NCI-H226 (cell line): ENCODE measurements around the gene CELSR1.

ENCODE experiments used
- DNase-seq: peaks from one replicate; pipeline ENCODE4 v3.0.0-alpha.2; 2015

Gene CELSR1, protein sequence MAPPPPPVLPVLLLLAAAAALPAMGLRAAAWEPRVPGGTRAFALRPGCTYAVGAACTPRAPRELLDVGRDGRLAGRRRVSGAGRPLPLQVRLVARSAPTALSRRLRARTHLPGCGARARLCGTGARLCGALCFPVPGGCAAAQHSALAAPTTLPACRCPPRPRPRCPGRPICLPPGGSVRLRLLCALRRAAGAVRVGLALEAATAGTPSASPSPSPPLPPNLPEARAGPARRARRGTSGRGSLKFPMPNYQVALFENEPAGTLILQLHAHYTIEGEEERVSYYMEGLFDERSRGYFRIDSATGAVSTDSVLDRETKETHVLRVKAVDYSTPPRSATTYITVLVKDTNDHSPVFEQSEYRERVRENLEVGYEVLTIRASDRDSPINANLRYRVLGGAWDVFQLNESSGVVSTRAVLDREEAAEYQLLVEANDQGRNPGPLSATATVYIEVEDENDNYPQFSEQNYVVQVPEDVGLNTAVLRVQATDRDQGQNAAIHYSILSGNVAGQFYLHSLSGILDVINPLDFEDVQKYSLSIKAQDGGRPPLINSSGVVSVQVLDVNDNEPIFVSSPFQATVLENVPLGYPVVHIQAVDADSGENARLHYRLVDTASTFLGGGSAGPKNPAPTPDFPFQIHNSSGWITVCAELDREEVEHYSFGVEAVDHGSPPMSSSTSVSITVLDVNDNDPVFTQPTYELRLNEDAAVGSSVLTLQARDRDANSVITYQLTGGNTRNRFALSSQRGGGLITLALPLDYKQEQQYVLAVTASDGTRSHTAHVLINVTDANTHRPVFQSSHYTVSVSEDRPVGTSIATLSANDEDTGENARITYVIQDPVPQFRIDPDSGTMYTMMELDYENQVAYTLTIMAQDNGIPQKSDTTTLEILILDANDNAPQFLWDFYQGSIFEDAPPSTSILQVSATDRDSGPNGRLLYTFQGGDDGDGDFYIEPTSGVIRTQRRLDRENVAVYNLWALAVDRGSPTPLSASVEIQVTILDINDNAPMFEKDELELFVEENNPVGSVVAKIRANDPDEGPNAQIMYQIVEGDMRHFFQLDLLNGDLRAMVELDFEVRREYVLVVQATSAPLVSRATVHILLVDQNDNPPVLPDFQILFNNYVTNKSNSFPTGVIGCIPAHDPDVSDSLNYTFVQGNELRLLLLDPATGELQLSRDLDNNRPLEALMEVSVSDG (N-terminal part only)

DNA sequence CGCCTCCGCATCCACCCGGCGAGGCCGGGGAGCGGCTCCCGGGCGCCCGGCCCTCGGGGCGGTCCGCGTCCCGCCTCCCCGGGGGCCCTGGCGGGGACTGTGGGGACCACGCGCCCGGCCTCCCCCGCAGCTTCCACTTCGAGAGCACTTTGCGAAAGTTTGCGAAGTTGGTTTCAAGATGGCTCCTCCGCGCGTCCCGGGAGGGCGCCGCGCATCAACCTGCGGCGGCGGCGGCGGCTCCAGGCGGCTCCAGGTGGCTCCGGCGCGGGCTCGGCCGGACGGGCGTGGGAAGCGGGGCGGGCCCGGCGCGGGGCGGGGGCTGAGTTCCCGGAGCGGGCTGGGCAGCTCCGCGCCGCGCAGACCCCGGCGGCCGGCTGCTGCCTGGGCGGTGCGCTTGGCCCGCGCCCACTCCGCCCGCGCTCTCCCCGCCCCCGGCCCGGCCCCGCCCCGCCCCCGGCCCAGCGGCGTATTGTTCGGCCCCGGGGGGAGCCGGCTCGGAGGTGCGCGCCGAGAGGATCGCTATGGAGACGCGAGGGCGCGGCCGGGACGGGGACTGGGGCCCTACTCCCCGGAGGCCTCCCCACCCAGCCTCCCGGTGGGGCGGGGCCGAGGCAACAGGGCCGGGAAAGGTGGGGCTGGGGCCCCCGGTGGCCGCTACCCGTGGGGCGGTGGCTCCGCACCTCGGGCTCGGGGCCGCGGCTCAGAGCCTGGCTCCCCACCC, at the start of gene CELSR1:
Gene CELSR1 (minus strand): TSS at position 396 of the 721 bp plus-strand sequence. CDS start 450 bp downstream, outside the sequence.
- peak; percentile 43 for DNase-seq

DNA sequence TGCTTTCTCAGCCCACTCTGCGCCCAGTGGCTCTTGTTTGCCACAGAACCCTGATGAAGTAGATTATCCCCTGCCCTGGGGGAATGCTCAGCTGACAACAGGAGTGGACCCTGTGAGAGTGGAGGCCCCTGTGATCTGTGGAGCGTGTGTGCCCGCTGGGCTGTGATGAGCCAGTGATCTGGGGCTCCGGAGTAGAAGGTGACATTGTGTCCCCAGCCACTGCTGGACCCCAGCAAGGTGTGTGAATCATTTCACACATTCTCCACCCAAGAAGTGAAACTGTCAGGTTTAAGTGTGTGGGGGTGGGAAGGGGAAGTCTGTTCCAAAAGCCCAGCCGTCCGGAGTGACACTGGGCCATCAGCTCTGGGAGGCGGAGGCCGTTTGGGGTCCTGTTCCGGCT, 49.6 kb upstream of the CELSR1 start:
- DNase-seq, result no peak

DNA sequence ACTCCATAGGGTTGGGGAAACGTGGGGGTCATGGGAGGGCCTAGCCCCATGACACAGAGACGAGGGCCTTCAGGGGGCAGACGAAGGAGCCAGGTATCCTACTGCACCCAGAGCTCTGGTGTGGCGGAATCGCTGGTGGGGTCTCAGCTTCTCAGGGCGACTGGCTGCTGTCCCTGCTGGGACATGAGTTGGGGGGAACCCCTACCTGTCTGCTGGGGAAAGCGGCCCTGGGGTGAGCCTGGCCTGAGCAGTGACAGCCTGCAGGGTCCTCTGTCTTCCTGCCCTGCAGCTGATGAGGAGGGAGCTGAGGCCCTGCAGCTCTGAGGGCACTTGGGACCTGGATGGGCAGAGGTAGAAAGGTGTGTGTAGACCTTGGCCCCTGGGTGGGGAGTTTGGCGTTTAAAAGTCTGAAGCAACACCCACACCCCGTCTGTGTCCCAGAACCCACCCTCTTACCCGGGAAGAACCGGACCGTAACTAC, 49.2 kb upstream of the CELSR1 start:
- DNase-seq, result no peak

DNA sequence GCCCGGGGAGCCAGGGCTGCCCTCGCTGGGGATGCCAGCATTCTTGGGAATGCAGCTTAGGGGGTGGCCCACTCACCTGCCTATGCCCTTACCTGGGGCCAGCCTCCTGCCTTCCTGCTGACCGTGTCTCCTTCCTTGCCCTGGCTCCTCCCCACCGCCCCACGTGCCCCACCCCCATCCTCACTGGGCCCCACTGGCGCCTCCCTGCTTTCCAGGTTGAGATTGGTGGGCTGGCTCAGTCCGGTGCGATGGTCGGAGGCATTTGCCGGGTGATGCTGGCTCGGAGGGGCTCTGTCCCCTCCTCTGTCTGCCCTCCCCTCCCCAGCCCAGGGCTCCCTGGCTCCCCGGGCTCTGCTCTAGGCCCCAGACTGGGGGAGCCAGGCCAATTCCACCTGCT, 48.7 kb upstream of the CELSR1 start:
- DNase-seq, result no peak

DNA sequence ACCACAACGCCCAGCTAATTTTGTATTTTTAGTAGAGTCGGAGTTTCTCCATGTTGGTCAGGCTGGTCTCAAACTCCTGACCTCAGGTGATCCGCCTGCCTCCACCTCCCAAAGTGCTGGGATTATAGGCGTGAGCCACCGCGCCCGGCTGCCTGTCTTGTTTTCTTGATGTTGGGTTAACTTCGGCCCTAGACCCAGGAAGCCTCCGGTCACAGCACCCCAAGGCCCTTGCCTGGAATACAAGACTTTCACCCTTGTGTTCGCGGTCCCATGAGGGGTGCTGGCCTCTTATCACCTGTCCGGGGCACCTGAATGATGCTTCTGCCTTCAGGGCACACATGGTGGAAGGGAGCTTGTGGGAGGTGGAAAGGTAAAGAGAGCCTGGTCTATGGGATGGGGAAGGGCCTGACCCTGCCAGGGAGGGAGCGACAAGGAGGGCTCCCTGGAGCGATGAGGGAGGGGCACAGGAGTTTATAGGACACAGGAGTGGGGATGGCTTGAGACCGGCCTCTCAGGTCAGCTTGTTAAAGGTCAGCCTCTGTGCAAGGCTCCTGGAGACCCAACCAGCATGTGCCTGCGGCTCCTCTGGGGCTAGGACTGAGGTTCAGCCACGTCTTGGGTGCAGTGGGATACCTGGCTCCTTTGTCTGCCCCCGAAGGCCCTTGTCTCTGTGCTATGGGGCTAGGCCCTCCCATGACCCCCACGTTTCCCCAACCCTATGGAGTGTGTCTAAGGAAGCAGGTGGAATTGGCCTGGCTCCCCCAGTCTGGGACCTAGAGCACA, 48.1 kb upstream of the CELSR1 start:
- no peak for DNase-seq

DNA sequence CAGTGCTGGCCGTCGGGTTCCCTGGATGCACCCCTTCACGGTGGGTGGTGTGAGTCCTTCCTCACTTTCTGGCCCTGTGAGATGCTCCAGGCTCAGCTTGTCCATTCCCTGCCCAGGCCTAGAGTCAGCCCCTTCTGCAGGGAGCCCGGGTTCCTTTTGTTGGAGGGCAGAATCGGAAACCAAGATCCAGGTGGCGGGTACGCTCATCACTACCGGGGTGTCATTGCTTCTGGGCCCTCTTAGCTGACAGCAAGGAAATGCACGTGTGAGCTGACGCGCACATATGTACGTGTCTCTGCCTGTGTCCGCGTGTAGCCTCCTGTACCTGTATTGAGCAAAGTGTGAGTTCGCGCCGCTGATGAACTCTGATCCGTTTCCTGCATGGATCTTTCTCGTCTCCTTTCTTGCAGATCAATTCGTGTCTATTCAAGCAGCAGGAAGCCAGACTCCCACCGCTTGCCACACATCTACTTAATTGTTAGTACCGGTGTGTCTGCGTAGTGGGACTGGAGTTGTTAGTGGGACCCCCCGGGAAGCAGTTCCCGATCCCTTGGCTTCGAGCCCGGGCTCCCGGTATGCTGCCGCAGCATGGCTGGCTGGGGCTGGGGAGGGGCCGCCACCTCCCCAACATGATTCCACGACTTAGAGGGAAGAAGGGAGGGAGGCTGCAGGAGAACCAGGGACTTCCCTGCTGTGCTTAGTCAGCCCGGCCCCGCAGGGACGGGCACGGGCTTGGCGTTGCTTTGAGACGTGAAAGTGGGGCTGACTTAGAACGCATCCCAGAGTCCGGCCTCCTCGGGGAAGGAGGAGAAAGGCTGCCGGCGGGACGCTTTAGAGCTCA, 46.9 kb upstream of the CELSR1 start:
- DNase-seq, result no peak

DNA sequence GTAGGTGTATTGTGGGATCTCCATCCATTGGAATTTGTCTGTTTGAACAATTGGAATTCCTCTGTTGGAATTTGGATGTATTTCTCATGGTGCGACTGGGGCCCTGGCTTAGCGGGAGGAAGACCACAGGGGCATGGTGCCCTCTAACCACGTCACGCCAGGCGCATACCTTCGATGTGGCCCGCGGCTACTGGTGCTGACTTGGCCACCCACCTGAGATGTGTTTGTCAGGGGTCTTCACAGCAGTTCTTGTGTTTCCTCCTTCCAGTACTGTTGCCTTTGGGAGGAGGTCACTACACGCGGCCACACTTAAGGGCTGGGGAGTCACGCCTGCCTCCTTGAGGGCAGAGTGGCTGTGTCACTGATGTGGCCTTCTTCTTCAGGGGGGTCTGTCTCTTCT, 46.2 kb upstream of the CELSR1 start:
- no peak for DNase-seq

DNA sequence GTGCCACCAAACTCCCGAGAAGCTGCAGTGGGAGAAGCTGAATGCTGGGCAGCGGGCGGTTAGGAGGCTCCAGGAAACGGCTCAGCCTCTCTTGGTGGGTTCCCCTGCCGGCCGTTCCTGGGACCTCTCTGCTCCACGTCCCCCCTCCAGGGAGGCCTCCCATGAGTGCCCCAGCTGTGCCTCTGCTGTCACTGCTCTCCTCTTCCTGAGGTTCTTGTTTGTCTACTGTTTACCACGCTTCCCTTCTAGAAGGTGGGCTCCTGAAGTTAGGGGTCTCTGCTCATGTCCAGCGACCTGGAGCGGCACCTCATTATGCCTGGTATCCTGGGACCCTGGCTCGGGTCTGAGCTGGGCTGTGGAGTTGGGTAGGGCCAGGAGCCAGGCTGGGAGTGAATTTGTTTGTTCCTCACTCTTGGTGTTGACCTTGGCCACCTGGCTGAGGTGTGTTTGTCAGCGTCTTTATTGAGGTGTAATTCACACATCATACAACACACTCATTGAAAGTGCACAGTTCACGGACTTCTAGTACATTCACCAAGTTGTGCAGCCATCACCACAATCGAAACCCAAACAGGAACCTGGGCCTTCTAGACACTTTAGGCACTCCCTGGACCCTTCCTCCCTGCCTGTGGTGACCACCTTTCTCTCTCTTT, 45.0 kb upstream of the CELSR1 start:
- DNase-seq, result no peak

DNA sequence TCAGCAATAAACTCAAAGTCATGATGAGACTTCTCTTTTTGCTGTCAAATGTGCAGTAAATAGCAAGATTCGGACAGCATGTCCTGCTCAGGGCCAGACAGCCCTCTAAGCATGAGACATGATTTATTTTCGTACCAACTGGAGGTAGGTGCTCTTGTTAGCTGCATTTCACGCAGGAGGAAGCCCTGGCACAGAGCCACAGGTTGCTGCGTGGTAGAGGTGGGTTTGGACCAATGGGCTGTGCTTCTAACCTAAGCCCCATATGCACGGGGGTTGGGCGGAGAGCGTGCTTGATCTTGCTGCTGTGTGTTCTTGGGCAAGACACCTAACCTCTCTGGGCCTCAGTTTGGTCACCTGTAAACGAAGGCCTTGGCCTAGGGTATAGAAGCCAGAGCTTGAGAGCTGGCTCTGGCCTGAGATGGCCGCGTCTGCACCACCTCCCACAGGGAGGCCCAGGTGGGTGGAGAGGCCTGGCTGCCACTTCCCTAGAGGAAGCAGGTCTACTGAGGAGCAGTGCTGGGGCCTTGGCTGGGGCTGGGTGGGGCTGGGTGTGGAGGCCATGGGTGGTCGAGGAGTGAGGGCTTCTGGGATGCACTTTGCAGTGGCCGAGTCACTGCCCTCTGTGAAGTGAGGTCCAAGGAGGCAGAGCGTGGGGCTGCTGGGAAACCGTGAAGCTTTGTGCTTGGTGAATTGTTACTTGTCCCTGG, 44.3 kb upstream of the CELSR1 start:
- no peak for DNase-seq

DNA sequence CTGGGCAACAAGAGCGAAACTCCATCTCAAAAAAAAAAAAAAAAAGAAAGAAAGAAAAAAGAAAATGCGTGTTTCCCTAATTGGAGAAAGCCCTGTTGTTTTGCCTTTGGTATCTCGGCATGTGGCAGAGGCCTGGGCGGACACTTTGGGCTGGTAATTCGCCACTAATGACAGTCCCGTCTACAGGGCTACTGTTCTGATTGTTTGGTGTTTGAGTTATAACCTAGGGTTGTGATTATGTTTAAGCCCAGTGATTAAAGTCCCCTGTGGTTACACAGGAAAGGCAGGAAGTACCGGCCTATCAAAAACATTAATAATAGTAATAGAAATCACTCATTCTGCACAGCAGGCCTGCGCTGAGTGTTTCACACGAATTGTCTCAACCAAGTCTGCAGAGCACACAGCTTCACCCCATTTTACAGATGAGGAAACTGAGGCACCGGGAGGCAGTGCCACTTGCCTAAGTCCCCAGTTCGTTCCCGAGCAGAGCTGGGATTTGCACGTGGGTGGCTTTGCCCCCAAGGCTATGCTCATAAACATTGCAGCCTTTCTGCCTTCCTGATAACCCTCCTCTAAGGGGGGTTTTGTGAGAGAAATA, 43.6 kb upstream of the CELSR1 start:
- DNase-seq, result no peak

DNA sequence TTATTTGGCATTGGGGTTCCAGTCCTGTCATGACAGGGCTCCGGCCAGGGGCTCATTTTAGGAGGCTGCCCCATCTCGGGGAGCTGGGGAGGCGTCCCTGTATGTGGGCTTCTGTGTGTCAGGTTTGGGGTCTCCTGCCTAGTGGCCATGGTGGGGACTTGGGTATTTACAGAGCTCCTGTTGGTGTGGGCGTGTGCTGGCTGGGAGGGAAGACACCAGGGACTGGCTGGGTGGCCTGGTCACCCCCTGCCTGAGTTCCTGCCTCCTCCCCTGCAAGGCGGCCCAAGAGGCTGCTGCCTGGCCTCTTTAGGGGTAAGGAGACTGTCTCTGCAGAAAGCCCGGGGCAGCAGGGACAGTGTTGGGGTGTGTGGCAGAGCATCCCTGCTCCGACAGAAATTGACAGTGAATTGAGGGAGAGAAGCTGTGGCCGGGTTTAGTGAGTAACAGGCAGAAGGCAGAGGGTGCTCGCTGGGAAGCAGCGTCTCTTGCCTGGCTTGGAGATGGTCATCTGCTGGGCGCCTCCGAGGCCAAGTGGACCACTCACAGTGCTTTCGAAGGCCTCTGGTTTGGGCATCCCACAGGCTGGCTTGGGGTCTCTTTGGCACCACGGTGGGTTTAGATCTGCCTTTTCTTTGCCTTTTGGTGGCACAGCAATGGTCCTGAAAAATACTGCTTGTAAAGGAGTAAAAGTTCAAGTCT, 42.5 kb upstream of the CELSR1 start:
- DNase-seq, result no peak

DNA sequence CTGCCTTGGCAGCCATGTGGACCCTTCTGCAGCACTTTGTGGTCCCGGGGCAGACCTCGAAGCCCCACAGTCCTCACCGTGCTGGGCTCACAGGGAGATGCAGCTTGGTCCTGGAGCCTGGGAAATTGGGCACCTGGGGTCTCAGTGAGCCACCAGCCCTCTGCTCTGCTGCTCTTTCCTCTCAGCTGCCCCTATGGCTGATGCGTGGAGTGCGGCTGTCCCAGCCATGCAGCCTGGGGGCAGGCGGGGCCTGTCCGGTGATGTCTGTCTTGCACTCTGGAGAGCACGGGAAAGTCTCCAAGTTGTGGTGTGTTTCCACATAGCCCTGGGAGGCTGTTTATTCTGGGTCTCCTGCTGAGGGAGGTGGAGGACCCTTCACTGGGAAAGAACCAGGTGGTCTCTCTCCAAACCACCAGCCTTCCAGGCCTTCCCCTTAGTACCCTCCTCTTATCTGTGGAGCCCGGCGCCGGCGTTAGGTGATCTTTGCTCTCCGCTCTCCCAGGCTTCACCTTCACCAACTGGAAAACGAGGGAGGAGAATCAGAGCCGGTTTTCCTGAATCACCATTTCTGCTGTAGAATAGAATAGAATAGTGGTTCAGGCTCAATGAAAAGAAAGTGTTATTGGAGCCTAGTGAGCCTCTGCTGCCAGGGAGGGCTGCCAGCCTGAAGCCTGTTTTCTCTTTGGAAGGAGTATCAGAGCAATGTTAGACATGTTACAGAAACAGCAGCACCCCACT, 41.6 kb upstream of the CELSR1 start:
- DNase-seq, result no peak

DNA sequence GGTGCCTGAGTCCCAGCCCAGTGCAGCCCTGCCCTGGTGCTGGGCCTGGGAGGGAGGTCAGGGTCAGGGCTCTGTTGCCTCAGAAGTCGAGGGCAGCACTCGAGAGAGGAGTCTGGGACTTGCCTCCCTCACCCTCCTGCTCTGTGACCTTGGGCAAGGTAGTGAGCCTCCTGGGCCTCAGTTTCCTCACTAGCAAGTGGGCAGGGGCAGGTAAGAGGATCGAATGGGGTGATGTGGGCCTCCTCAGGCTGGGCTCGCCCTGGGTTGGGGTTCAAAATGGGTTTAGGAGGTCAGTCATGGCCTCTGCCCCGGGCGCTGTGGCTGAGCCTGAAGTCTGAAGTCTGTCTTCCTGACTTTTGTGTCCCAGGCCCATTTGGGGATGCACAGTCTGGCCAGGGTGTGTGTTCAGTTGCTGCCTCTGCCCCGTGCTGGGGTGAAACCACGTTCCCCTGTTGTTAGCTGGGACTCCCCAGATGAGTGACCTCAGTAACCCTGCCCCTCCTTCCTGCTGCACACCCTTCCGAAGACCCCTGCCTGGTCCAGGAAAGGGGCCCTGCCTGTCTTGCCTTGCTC, 40.9 kb upstream of the CELSR1 start:
- DNase-seq, result no peak

DNA sequence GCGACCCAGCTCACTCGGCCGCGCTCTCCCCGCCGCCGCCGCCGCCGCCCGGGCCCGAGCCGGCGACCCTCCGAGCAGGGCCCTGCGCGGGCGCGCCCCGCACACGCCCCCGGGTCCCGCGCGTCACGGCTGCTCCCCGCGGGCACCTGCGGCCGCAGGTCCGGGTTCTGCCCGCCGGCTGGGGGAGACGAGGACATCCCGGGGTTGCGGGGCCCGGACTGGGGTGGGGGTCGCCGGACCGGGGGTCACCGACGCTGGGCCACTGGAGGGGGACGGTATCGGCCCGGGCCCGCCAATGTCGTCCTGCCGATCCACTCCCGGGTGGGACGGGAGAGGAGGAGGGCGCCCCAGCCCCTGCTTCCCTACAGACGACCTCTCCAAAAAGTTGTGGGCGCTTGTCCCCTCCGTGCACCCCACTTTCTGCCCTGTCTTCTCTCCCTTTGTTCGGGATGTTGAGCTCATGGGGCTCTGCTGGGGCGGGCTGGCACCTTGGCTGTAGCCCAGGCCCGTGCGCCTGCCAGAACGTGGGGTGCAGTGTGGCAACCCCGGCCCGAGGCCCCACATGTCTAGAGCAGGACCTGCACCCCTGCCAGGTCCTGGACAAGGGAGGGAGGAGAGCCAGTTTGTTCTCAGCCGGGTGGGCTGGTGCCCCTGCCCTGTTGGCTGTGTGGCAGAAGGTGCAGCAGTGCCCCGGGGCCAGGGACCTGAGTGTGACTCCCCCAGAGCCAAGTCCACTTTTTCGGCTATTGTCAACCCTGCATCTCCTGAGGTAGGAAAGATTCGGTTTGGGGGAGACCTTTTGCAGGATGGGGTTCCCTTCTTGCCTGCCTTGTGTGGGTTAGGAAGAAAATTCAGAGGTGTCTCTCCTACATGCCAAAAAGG, 40.2 kb upstream of the CELSR1 start:
- no peak for DNase-seq

DNA sequence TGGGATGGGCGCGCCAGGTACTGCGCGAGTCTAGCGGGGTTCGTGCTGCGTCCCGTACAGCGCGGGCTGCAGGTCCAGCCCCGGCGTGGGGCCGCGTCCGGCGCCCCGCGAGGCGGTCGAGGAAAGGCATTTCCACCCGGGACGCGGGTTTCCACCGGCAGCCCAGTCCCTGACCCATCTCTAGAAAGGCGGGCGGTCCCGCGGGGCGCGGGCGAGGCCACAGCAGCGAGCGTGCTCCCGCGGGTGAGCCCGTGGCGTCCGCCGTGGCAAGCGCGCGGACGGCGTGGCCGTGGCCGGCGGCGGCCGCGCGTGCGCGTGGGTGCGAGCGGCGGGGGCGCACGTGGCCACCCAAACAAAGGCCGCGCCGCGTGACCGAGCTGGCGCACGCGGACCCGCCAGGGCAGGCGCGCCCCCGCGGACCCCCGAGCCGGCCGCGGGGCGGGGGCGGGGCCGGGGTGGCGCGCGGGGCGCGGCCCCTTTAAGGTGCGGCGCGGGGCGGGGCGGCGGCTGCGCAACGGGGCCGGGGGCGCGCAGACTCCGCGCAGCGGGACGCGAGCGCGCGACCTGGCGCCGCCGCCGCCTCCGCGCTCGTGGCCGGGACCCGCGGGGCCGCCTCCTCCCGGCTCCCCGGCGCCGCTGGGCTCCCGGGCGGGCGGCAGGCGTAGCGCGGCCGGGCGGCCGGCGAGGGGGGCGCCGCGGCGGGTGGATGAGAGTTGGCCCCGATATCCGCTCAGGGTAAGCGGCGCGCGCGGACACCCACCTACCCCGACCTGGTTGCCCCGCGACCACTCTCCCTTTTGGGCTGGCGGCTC, 39.3 kb upstream of the CELSR1 start:
- no peak for DNase-seq
